Stimulated activated CD4-positive, alpha-beta T cell treated with anti-CD3 and anti-CD28 coated beads, Interleukin-2, amount 100 ng/mL, for 4 hours (primary cell): ENCODE results near the gene NMNAT3.

ENCODE experiments used
- DNase-seq: peaks from one replicate; pipeline ENCODE4 v3.0.0-alpha.2; 2020; ENCODE audit warnings: low read depth

Gene NMNAT3

DNA sequence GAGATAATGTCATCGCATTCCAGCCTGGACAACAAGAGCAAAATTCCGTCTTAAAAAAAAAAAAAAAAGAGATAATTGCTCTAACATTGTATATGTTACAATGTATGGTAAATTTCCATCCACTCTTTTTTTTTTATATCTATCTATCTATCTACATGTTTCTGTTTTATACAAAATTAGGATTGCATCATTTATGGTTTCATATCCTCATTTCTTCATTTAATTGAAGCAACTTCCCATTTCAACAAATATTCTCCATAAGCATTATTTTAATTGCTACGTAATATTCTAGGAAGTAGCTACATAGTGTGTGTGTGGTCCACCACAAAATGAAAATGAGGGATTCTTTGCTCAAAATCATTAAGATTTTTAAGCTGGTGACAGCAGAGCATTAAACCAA, 156.6 kb downstream of the NMNAT3 start:
- no peak for DNase-seq

DNA sequence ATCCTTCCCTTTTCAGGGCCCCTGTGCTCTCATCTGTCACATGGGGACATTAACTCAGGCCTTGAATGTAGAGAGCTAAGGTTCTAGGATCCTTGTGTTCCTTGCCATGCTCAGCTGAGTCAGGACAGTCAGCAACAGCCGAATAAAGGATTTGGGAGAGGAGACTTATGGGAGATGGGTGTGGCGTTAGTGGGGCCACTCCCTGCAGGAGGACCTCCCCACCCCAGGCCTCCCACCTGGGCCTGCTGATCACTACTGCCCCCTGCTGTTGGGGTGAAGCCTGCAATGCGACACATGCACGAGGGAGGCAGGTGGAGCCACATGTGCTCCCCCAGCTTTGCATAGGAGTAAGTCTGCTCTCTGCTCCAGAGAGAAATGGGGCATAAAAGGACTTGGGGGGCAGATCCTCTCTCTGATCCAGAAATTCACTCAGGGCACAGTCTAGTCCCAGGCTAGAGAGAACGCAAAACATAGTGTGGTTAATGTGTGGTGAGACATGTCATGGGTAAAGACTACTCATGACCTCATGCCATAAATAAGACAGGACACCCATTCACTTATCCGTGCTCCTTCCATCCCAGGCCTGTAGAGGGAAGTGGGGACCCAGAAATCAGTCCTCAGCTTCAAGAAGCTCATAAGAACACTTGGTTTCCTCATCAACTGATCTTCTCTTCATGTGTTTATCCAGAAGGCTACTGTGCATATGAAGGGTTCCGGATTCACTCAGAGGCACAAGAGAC, 157.6 kb downstream of the NMNAT3 start:
- DNase-seq, result no peak

DNA sequence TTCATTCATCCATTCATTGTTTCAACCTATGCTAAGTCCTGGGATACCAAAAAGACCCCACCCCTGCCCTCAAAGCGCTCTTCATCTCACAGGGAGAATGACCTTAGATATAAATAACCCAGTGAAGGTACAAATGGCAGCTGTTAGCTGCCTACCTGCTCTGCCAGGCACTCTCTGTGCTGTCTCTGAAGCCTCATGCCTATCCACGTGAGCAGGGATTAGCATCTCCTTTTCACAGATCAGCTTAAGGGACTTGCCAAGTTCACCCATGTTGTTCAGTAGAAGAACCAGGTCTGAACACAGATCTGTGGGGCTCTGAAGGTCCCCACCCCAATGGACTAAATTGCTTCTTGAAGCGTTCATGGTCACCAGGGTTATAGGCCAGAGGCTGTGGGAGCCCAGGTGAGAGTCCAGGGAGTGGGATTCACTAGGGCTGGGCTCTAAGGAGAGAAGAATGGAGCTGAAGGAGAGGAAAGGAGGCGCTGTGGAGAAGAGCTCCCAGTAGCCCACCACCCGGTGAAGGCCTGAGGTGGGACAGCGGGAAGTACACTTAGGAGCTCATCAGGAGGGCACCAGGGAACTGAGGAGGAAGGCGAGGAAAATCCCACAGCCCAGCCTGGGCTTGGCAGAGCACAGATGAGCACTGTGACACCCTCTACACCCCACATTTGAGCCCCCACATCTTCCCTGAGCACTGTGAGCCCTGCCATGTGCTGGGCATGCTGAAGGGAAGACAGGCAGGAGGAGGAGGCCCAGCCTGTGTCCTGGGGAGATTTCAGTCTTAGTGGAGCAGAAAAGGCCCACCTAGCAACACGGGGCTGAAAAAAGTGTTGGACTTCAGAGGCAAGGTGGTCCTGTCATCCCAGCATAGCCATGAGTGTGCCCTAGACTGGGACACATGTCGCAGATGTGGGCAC, 158.6 kb downstream of the NMNAT3 start:
- no peak for DNase-seq

GRCh38 chr3:139518306-139518705, 159.5 kb downstream of the NMNAT3 start:
- DNase-seq, result no peak

- no peak for DNase-seq
These were observed 160.3 kb downstream of the NMNAT3 start for GRCh38 chr3:139517321-139518065.

DNA sequence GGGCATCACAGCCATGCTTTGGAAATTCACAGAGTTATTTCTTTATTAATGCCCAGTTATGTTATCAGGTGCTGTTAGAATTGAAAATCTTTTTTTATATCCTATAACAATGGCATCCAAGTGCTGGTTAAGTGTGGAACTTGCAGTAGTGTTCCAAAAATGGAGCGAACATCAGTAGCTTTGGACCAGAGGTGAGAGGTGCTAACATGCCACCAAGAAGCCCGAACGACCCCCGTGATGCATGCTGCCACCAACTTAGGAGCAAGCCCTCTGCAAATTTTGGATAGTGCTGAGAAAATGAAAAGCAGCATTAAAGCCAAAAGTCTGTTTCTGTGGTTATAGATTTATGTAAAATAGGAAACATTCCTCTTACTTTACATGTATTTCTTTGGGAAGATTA, 163.0 kb downstream of the NMNAT3 start:
- DNase-seq, result no peak
